Neural progenitor cell (in vitro differentiated cells): ENCODE measurements around the gene PLCG2. TPM values are rescaled to one million over a fixed set of nuclear protein-coding genes. Genes with fewer than 3 reads are reported as not detected.

Experiments
- DNase-seq: peaks from one replicate; pipeline ENCODE4 v3.0.0-alpha.2; 2016; ENCODE audit warnings: low spot score
- H2AFZ ChIP-seq: fragments of 200-600 bp; sonication (generic); replicated peaks from 2 replicates; pipeline ENCODE4 v1.6.1; 2016; ENCODE audit warnings: antibody characterized with exemption
- H3F3A ChIP-seq: fragments of 200-600 bp; sonication (generic); 2 replicates; pipeline ENCODE4 v1.6.1; 2016; ENCODE audit warnings: antibody characterized with exemption, low read depth
- H3K27ac ChIP-seq: fragments of 200-600 bp; sonication (generic); 2 replicates; pipeline ENCODE4 v1.5.1; 2016; ENCODE audit warnings: mild to moderate bottlenecking
- H3K27me3 ChIP-seq: fragments of 200-600 bp; sonication (generic); 2 replicates; pipeline ENCODE4 v1.6.1; 2016; ENCODE audit warnings: mild to moderate bottlenecking, moderate library complexity
- H3K36me3 ChIP-seq: fragments of 200-600 bp; sonication (generic); 2 replicates; pipeline ENCODE4 v1.5.1; 2016
- H3K4me1 ChIP-seq: fragments of 200-600 bp; sonication (generic); 2 replicates; pipeline ENCODE4 v1.6.1; 2016; ENCODE audit warnings: mixed run types
- H3K4me2 ChIP-seq: fragments of 200-600 bp; sonication (generic); 2 replicates; pipeline ENCODE4 v1.6.1; 2016
- H3K4me3 ChIP-seq: fragments of 200-600 bp; sonication (generic); 2 replicates; pipeline ENCODE4 v1.5.1; 2016
- H3K79me2 ChIP-seq: fragments of 200-600 bp; sonication (generic); 2 replicates; pipeline ENCODE4 v1.6.1; 2016; ENCODE audit warnings: low read depth
- H3K9ac ChIP-seq: fragments of 200-600 bp; sonication (generic); 2 replicates; pipeline ENCODE4 v1.6.1; 2016
- H3K9me3 ChIP-seq: fragments of 200-600 bp; sonication (generic); 2 replicates; pipeline ENCODE4 v1.5.1; 2016; ENCODE audit warnings: low read depth
- H4K20me1 ChIP-seq: fragments of 200-600 bp; sonication (generic); 2 replicates; pipeline ENCODE4 v1.6.1; 2016; ENCODE audit warnings: low read depth
- H3K27ac Mint-ChIP-seq: 3 replicates; pipeline ENCODE4 v1.8.0; 2021; ENCODE audit warnings: mixed read lengths
- H3K27me3 Mint-ChIP-seq: 2 replicates; pipeline ENCODE4 v1.8.0; 2022; ENCODE audit warnings: low read depth, mild to moderate bottlenecking, inconsistent platforms, moderate library complexity, mixed read lengths; ENCODE audit not compliant: insufficient read depth
- H3K36me3 Mint-ChIP-seq: 3 replicates; pipeline ENCODE4 v1.8.0; 2021; ENCODE audit warnings: mixed read lengths
- H3K4me1 Mint-ChIP-seq: 3 replicates; pipeline ENCODE4 v1.8.0; 2021; ENCODE audit warnings: mixed read lengths
- H3K4me3 Mint-ChIP-seq: 3 replicates; pipeline ENCODE4 v1.8.0; 2021; ENCODE audit warnings: mild to moderate bottlenecking, moderate library complexity, mixed read lengths
- H3K9me3 Mint-ChIP-seq: 3 replicates; pipeline ENCODE4 v1.8.0; 2020; ENCODE audit warnings: mixed read lengths
- EZH2 ChIP-seq: fragments of 200-600 bp; sonication (generic); IDR thresholded peaks from 2 replicates; pipeline ENCODE4 v1.6.1; 2017; ENCODE audit warnings: antibody characterized with exemption, mild to moderate bottlenecking, moderate library complexity
- EZH2phosphoT487 ChIP-seq: fragments of 200-600 bp; sonication (generic); IDR thresholded peaks from 2 replicates; pipeline ENCODE4 v1.6.1; 2017; ENCODE audit warnings: antibody characterized with exemption
- total RNA-seq: library from RNA; depleted of rRNA; stranded (reverse); fragments of >200 nt; gene quantifications from 2 replicates; pipeline ENCODE4 v1.2.3, GENCODE V29; 2015; ENCODE audit warnings: low replicate concordance
- TF ChIP-seq, protein P1 (sequence below): fragments of 200-600 bp; sonication (generic); IDR thresholded peaks from 2 replicates; pipeline ENCODE4 v1.5.1; 2017; ENCODE audit warnings: antibody characterized with exemption, mild to moderate bottlenecking

The PLCG2 gene
- total RNA-seq, 1 donor from 2014 or later = 5.0 TPM

GRCh38 chr16:81894592-81894991, 115.5 kb downstream of the PLCG2 start:
- no peak for DNase-seq
- H3K36me3 ChIP-seq = no peaks in the 10 kb centered on the region
- no peak overlapping the region for H3K9ac ChIP-seq
- H3K4me3 Mint-ChIP-seq = no peak overlapping the region
- H3K27me3 Mint-ChIP-seq = peaks cover 5% of the 10 kb centered on the region
- no peak overlapping the region for H3K27ac ChIP-seq
- no peaks in the 10 kb centered on the region for H3K4me1 Mint-ChIP-seq
- no peaks in the 10 kb centered on the region for H3K27me3 ChIP-seq
- no peak overlapping the region for H3K4me3 ChIP-seq
- no peaks in the 10 kb centered on the region for H3K9me3 Mint-ChIP-seq
- no peaks in the 10 kb centered on the region for H3K4me1 ChIP-seq
- H3K4me2 ChIP-seq = no peak overlapping the region
- no peak overlapping the region for H2AFZ ChIP-seq
- TF ChIP-seq EZH2 = no peak
- TF ChIP-seq, protein P1, sequence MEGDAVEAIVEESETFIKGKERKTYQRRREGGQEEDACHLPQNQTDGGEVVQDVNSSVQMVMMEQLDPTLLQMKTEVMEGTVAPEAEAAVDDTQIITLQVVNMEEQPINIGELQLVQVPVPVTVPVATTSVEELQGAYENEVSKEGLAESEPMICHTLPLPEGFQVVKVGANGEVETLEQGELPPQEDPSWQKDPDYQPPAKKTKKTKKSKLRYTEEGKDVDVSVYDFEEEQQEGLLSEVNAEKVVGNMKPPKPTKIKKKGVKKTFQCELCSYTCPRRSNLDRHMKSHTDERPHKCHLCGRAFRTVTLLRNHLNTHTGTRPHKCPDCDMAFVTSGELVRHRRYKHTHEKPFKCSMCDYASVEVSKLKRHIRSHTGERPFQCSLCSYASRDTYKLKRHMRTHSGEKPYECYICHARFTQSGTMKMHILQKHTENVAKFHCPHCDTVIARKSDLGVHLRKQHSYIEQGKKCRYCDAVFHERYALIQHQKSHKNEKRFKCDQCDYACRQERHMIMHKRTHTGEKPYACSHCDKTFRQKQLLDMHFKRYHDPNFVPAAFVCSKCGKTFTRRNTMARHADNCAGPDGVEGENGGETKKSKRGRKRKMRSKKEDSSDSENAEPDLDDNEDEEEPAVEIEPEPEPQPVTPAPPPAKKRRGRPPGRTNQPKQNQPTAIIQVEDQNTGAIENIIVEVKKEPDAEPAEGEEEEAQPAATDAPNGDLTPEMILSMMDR = no peak
- no peak for TF ChIP-seq EZH2phosphoT487
- no peak overlapping the region for H3K27ac Mint-ChIP-seq
- no peaks in the 10 kb centered on the region for H3K36me3 Mint-ChIP-seq
- H3K9me3 ChIP-seq = no peaks in the 10 kb centered on the region
- no peaks in the 10 kb centered on the region for H3K79me2 ChIP-seq
- no peaks in the 10 kb centered on the region for H3F3A ChIP-seq
- H4K20me1 ChIP-seq = no peaks in the 10 kb centered on the region

DNA sequence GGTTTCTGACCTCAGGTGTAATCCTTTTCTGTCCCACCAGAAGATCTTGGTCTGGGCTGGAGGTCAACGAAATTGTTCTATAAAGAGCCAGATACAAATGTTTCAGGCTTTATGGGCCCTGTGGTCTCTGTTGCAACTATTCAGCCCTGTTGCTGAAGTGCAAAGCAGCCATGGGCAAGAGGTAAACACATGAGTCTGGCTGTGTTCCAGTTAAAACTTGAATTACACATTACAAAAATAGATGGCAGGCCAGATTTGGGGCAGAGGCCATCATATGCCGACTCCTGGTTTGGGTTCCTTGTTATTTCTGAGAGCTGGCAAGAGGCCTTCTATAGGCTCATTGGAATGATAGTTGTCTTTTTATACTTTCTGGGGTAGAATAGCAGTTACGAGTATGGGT, 117.8 kb downstream of the PLCG2 start:
- no peaks in the 10 kb centered on the region for H3K36me3 Mint-ChIP-seq
- Histone ChIP-seq H3K36me3 (no peaks in the 10 kb centered on the region), H3K4me1 (no peaks in the 10 kb centered on the region), H3K4me2 (no peak overlapping the region), H3K4me3 (no peak overlapping the region), H4K20me1 (no peaks in the 10 kb centered on the region), H3K79me2 (no peaks in the 10 kb centered on the region), H3F3A (no peaks in the 10 kb centered on the region), H3K27me3 (no peaks in the 10 kb centered on the region), H3K27ac (no peak overlapping the region), H3K9me3 (no peaks in the 10 kb centered on the region), H2AFZ (no peak overlapping the region), H3K9ac (no peak overlapping the region)
- DNase-seq = no peak
- H3K4me1 Mint-ChIP-seq = no peaks in the 10 kb centered on the region
- no peak overlapping the region for H3K27ac Mint-ChIP-seq
- TF ChIP-seq EZH2 = no peak
- no peak for TF ChIP-seq EZH2phosphoT487
- TF ChIP-seq, protein P1 = no peak
- peaks cover 3% of the 10 kb centered on the region for H3K27me3 Mint-ChIP-seq
- no peak overlapping the region for H3K4me3 Mint-ChIP-seq
- H3K9me3 Mint-ChIP-seq = no peaks in the 10 kb centered on the region

GRCh38 chr16:81899601-81900000, 120.5 kb downstream of the PLCG2 start:
- H3K27me3 ChIP-seq = no peaks in the 10 kb centered on the region
- Mint-ChIP-seq H3K27ac (no peak overlapping the region), H3K9me3 (peaks cover 4% of the 10 kb centered on the region), H3K27me3 (peaks cover 7% of the 10 kb centered on the region), H3K36me3 (no peaks in the 10 kb centered on the region), H3K4me1 (no peaks in the 10 kb centered on the region), H3K4me3 (no peak overlapping the region)
- no peak overlapping the region for H3K4me3 ChIP-seq
- H3K4me2 ChIP-seq = no peak overlapping the region
- H3F3A ChIP-seq = no peaks in the 10 kb centered on the region
- H3K27ac ChIP-seq = no peak overlapping the region
- no peak overlapping the region for H2AFZ ChIP-seq
- H3K9me3 ChIP-seq = no peaks in the 10 kb centered on the region
- DNase-seq = no peak
- no peaks in the 10 kb centered on the region for H3K79me2 ChIP-seq
- H3K9ac ChIP-seq = no peak overlapping the region
- no peaks in the 10 kb centered on the region for H4K20me1 ChIP-seq
- H3K36me3 ChIP-seq = no peaks in the 10 kb centered on the region
- TF ChIP-seq EZH2 (no peak), EZH2phosphoT487 (no peak)
- TF ChIP-seq, protein P1 = no peak
- H3K4me1 ChIP-seq = no peaks in the 10 kb centered on the region

DNA sequence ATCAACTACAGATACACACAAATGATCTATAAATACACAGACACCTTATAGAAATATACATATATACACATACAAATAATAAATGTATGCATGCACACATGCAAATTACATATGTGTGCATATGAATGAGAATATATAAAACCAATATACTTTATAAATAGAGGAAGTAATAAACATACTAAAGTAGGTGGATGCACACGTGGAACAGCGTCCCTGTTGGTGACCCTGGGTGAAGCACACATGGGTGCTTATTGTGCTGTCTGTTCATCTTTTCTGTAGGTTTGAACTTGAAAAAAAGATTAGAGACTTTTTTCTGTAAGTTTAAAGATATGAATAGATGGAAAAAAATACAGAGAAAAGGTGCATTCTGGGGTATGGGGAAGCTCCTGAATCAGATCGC, 120.9 kb downstream of the PLCG2 start:
- peaks cover 4% of the 10 kb centered on the region for H3K9me3 Mint-ChIP-seq
- no peak overlapping the region for H3K4me2 ChIP-seq
- no peak overlapping the region for H3K27ac Mint-ChIP-seq
- H3K36me3 ChIP-seq = no peaks in the 10 kb centered on the region
- no peak overlapping the region for H3K4me3 ChIP-seq
- H3K79me2 ChIP-seq = no peaks in the 10 kb centered on the region
- H3K27me3 Mint-ChIP-seq = peaks cover 7% of the 10 kb centered on the region
- H3K9ac ChIP-seq = no peak overlapping the region
- peaks cover under 1% of the 10 kb centered on the region for H3K36me3 Mint-ChIP-seq
- H3K4me3 Mint-ChIP-seq = no peak overlapping the region
- TF ChIP-seq EZH2 (no peak), EZH2phosphoT487 (no peak)
- TF ChIP-seq, protein P1 = no peak
- no peak overlapping the region for H3K27ac ChIP-seq
- DNase-seq = no peak
- no peaks in the 10 kb centered on the region for H3K27me3 ChIP-seq
- H3K4me1 Mint-ChIP-seq = no peaks in the 10 kb centered on the region
- H2AFZ ChIP-seq = no peak overlapping the region
- no peaks in the 10 kb centered on the region for H3K4me1 ChIP-seq
- no peaks in the 10 kb centered on the region for H3K9me3 ChIP-seq
- H3F3A ChIP-seq = no peaks in the 10 kb centered on the region
- H4K20me1 ChIP-seq = no peaks in the 10 kb centered on the region
